ENCODE data around the gene DNAJB5. TPM values are rescaled to one million over a fixed set of nuclear protein-coding genes. Genes with fewer than 3 reads are reported as not detected.

Gene DNAJB5
- polyA plus RNA-seq, 1 experiment = 6.1 TPM

DNA sequence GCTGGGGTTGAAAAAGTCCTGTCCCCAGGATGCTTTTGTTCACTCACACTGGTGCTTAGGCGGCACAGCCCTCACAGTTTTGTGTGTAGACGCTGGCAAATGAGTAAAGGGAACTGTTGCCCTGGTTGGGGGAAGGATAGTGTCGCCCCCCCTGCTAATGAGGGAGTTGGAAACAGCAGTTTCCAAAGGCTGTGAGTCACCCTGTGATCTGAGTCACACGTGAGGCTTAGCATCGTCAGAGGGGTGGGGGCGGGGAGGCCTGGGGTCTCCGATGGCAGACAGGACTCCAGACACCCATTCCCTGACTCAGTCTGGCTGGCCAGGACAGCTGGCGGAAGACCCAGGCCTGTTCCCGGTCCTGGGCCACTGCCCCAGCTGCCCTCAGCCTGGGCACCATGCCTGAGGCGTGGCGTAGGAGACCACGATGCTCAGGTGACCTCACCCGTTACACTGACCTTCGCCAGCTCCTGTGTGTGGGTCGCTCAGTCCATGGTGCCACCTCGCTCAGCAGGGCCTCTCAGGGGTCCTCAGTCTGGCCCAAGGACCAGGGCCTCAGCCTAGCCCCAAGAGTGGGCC, 2.9 kb downstream of the DNAJB5 start:
- ChIA-PET CTCF (interaction anchor here (0.6 to 4.1 kb wide), 3 partner anchors 9 to 557 kb away, joined by 3 to 36 read pairs (median 4); no protein-coding TSS in a partner anchor), POLR2A (interaction anchor here (1.2 kb wide), 1 partner anchor 80 kb away, joined by 3 read pairs; the partner anchor contains the start of gene VCP)
- H3K4me3 ChIP-seq (ENCODE audit: low read depth, low read length) = no peak overlapping the region

GRCh38 chr9:34993502-34994259, 4.1 kb downstream of the DNAJB5 start:
- H3K27me3 ChIP-seq (ENCODE audit: control insufficient read depth, insufficient read depth, low read length) = no peaks in the 10 kb centered on the region
- no peak for TF ChIP-seq CTCF (IDR thresholded peaks at IDR 0.05; ENCODE audit: insufficient read depth, low read depth, low read length)
- peaks cover 14% of the 10 kb centered on the region for H3K36me3 ChIP-seq (ENCODE audit: control insufficient read depth, insufficient read depth, low read length)
- no peak for DNase-seq (ENCODE audit: low read depth)
- POLR2A ChIA-PET = no interaction called here
- CTCF ChIA-PET = interaction anchor here (0.7 to 4.1 kb wide), 13 partner anchors 8 to 348 kb away, joined by 3 to 36 read pairs (median 4); partner anchors contain the start of genes FANCG, PIGO and VCP
- H3K4me3 ChIP-seq (ENCODE audit: low read depth, low read length) = no peak overlapping the region

More for the DNA sequence above, 2.9 kb downstream of the DNAJB5 start:
- TF ChIP-seq CTCF (IDR thresholded peaks at IDR 0.05; ENCODE audit: insufficient read depth, low read depth, low read length) = no peak
- no peaks in the 10 kb centered on the region for H3K27me3 ChIP-seq (ENCODE audit: control insufficient read depth, insufficient read depth, low read length)
- peak; percentile 45 for DNase-seq (ENCODE audit: low read depth)
- peaks cover 9% of the 10 kb centered on the region for H3K36me3 ChIP-seq (ENCODE audit: control insufficient read depth, insufficient read depth, low read length)

- Histone ChIP-seq H3K27me3 (ENCODE audit: control insufficient read depth, insufficient read depth, low read length) (no peaks in the 10 kb centered on the region), H3K4me3 (ENCODE audit: low read depth, low read length) (no peak overlapping the region), H3K36me3 (ENCODE audit: control insufficient read depth, insufficient read depth, low read length) (peaks cover 15% of the 10 kb centered on the region)
- DNase-seq (ENCODE audit: low read depth) = no peak
- ChIA-PET CTCF (interaction anchor here (0.5 to 4.1 kb wide), 19 partner anchors 9 to 1624 kb away, joined by 3 to 36 read pairs (median 4); partner anchors contain the start of genes FANCG, PIGO and VCP), POLR2A (no interaction called here)
- peak; percentile 66 for TF ChIP-seq CTCF (IDR thresholded peaks at IDR 0.05; ENCODE audit: insufficient read depth, low read depth, low read length)
Measured at GRCh38 chr9:34994260-34994899, 4.8 kb downstream of the DNAJB5 start.

DNA sequence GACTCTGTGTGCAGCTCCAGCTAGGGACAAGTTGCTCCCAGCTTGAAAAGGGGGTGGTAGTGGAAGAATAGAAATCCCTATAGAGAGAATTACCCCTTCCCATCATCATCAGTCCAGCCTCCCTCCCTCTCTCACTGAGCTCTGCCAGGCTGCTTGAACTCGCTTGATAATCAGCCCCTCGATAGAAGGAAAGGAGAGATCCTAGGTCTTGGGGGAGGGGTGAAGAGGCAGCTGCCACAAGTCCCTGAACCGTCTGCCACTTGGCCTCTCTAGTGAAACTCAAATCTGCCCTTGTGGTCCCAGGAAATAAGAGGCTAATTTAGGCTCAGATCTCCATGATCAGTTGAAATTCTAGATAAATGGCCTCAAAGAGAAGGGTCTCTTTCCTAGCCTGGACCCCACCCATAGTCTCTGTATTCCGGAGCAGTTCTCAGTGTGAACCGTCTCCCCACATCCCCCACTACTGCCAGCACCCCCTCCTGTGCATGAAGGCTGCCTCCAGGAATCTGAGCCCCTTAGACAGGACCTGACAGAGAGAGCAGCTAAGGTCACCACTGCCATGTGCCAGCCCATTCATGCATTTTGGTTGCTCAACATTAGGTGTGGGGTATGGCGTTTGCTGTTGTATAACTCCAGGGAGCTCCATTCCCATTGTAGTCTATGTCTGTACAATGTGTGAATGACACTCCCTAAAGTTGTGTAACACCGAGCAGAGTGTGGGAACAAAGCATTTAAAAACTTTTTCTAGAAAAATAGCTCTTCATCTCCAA, 5.5 kb downstream of the DNAJB5 start:
- ChIA-PET CTCF (interaction anchor here (0.5 to 4.1 kb wide), 20 partner anchors 8 to 1623 kb away, joined by 3 to 36 read pairs (median 4); partner anchors contain the start of genes FANCG, PIGO and VCP), POLR2A (no interaction called here)
- Histone ChIP-seq H3K36me3 (ENCODE audit: control insufficient read depth, insufficient read depth, low read length) (peaks cover 17% of the 10 kb centered on the region), H3K4me3 (ENCODE audit: low read depth, low read length) (no peak overlapping the region), H3K27me3 (ENCODE audit: control insufficient read depth, insufficient read depth, low read length) (no peaks in the 10 kb centered on the region)
- TF ChIP-seq CTCF (IDR thresholded peaks at IDR 0.05; ENCODE audit: insufficient read depth, low read depth, low read length) = no peak
- DNase-seq (ENCODE audit: low read depth) = no peak

All from BJ (cell line).